Ammon's horn (tissue), 1 donor: ENCODE results near the gene DNAJC7.

Experiments used
- DNase-seq: peaks from one replicate; pipeline ENCODE4 v3.0.0-alpha.2; 2016; ENCODE audit warnings: low spot score

The DNAJC7 gene

DNA sequence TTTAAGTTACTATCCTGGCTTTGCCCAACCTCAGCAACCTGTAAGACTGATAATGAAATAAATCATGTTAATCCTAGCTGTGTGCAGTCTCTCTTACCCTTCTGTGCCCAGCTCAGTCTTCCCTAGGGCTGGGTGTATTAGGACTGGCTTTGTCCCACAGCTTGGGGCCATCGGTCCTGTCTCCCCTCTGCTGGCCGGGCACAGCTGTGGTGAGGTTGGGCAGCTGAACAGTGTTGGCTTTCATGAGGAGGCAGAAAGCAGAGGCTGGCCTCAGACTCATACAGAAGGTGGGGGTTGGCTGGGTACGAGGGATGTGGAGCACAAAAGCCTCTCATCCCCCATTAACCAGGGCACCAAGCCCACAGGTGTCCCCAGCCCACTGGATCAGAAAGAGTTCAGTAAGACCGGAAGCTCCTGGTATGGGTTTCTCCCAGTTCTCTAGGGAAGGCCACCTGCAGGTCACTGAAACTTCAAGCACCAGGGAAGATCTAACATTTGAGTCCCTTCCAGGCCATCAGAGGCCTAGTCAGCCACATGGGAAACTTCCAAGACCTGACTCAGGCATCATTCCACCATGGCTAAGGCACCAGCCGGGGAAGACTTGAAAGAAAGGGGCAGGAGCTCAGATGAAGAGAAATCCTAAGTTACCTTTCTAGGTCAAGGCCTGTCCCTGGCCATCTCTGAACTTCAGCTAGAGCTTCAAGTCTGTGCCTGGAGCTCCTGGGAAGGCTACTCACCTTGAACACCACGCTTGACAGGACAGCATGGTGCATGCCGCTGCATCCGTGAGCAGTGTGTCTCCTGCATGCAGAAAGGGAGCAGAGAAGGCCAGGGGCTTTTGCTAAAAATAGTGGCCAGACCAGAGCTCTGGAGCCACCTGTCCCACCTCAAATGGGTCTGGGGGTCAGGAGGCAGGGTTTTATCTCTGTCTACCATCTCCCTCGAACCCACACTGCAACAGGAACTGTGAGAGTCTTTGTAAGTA lies 41.8 kb downstream of the DNAJC7 start:
- peak; percentile 93 for DNase-seq

GRCh38 chr17:41974658-41975057 lies 42.6 kb downstream of the DNAJC7 start:
- no peak for DNase-seq

GRCh38 chr17:41974031-41974430 lies 43.2 kb downstream of the DNAJC7 start:
- DNase-seq = no peak

DNA sequence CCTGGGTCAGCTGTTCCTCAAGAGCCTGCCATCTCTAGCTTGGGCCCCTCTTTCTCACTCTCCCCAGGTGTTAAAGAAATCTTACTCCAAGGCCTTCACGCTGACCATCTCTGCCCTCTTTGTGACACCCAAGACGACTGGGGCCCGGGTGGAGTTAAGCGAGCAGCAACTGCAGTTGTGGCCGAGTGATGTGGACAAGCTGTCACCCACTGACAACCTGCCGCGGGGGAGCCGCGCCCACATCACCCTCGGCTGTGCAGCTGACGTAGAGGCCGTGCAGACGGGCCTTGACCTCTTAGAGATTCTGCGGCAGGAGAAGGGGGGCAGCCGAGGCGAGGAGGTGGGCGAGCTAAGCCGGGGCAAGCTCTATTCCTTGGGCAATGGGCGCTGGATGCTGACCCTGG lies 43.8 kb downstream of the DNAJC7 start:
- DNase-seq = no peak

GRCh38 chr17:41972571-41973407 lies 44.5 kb downstream of the DNAJC7 start:
- DNase-seq = no peak

DNA sequence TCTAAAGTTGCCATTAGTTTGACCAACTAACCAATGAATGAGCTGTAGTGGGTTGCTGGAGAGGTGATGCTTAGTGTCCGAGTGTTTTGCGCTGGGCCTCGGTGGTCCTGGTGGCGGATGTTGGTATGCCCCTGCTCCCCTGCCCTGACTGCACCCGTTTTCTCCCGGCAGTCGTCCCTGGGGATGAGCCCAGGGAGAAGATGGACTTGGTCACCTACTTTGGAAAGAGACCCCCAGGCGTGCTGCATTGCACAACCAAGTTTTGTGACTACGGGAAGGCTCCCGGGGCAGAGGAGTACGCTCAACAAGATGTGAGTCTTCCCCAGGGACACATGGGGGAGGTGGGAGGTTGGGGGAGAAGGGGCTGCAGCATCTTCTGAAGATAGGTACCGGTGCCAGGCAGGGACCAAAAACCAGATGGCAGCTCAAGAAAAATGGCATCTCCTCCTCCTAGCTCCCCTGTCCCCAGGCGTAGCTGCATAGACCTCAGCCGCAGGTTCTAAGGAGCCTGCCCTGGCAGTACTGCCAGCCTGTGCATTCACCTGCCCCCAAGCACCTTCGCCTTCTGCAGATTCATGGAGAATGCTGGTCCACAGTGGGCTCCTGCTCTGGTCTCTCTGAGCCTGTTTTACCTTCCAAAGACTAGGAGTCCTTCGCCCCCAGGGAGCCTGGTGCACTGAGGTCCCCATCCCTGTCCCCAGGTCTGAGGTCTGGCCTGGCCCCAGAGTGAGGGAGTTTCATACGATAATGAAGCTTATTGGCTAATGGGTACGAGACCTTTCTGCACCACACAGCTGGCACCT lies 45.3 kb downstream of the DNAJC7 start:
- DNase-seq = no peak

- no peak for DNase-seq
Observed at GRCh38 chr17:41970901-41971331, 46.3 kb downstream of the DNAJC7 start.

DNA sequence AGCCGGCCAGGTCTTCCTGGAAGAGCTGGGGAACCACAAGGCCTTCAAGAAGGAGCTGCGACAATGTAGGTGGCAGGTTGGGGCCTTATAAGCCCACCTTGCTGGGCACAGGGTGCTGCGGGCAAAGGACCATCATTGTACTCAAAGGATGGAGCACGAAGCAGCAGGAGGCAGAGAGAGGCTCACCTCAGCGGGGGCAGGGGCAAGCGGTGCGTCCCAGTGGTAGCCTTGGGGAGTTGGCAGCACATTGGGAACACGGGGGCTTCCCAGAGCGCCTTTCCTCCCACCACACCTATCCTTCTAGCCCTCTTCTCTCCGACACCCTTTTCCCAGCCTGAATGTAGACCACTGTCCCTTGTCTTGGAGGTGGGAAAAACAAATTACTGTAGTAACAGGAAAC lies 48.6 kb downstream of the DNAJC7 start:
- no peak for DNase-seq

- no peak for DNase-seq
Observed at GRCh38 chr17:41967921-41968578, 49.2 kb downstream of the DNAJC7 start.

DNA sequence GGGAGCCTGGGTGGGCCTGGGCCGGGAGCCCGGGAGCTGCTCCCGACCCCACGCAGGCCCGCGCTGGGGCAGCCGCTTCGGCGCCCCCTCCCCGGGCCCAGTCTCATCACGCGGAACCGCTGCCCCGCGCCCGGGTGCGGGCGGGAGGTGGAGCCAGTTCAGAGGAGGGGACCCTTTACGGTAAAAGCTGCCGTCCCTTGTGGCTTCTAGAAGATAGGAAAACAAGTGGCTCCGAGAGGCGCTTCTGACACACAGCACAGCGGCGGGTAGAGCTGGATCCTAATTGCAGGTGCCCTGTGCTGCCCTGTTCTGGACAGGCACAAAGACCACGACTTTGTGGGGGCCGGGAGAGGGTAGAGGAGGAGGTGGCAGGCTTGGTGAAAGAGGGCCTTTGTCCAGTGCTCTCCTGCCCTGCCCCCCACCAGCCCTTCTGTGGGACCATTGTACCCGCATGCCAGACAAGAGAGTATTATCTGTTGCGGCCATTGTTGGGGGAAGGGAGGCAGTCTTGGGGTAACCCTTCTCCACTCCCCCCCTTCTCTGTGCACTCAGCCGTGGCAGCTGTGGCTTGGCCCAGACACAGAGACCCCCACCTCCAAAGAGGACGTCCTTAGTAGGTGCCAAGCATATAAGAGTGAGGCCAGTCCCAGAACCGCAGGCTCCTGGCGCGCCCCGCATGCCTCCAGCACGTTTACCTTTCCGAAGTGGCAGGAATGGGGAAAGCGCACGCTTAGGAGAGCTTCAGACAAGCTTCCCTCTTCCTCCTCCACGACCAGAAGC lies 49.9 kb downstream of the DNAJC7 start:
- DNase-seq = peak; percentile 97

GRCh38 chr17:41966463-41967140 lies 50.6 kb downstream of the DNAJC7 start, which contains the start of gene CNP:
CNP (plus strand) TSS chr17:41966795; CDS start chr17:41966885, 90 bp downstream.
- peak; percentile 92 for DNase-seq

DNA sequence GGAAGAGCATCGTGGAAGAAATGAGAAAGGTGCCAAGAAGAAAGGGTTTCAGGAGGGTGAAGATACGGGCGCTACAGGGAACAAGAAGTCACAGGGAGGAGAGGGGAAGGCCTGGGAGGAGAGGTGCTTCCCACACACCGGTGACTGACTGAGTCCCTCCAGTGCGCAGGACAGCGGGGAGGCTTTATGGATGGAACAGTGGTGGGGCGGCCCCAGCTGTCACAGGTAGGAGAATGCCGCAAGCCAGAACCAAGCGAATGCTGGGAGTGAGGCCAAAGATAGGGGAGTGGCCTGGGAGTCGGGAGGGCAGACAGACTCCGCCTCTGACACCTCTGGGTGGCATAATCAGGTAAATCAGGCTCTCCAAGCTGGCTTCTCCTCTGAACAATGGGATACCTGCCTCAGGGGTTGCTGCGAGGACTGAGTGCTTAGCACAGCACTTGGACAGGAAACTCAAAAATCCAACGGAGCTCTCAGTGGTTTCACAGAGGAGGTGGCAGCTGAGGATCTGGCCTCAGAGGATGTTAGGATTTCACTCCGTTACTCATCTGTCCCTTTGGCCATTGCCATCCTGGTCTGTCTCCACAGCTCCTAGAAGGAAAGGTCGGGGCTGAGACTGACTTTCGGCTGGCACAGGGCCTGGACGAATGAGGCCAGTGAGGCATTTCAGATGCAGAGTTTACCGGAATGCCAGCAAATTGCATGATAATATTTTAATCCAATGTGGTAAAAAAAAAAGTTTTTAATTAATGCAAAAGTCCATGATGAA lies 51.4 kb downstream of the DNAJC7 start:
- peak; percentile 37 for DNase-seq

- DNase-seq = peak; percentile 91
Observed at GRCh38 chr17:41962768-41963434, 54.3 kb downstream of the DNAJC7 start.

- DNase-seq = no peak
Observed at GRCh38 chr17:41962111-41962510, 55.1 kb downstream of the DNAJC7 start.

DNA sequence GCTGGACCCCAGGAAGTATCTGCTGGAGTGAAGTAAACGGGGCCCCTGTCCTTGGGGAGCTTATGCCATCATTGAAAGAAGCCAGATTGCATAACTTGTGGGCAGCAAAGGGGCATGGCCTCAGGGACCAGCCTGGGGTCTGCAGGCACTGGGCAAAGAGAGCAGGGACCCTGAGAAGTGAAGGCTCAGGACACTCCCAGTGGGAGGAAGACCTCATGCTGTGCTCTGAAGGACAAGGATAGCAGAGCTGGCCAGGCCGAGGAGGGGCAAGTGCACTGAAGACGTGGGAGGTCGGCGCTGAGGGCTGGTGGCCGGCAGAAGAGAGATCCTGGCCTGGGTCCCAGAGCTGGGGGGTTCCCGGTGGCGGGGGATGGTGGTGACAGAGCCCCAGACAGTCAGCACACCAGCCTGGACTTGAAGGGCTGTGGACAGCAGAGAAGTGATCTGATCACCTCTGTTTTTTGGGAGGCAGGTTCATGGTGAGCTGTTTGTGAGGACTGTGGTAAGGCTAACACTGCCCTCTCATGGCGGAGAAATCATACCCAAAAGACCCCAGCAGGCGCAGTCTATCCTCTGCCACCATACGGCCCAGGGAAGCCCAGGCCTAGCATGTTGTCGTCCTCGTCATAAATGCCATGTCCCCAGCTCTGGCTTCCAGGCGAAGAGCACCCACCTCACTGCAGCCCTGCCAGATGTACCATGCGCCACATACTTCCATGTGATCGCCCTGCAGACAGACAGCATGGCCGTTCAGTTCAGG lies 57.7 kb downstream of the DNAJC7 start:
- DNase-seq = peak; percentile 71

GRCh38 chr17:41959030-41959335 lies 58.3 kb downstream of the DNAJC7 start:
- no peak for DNase-seq

DNA sequence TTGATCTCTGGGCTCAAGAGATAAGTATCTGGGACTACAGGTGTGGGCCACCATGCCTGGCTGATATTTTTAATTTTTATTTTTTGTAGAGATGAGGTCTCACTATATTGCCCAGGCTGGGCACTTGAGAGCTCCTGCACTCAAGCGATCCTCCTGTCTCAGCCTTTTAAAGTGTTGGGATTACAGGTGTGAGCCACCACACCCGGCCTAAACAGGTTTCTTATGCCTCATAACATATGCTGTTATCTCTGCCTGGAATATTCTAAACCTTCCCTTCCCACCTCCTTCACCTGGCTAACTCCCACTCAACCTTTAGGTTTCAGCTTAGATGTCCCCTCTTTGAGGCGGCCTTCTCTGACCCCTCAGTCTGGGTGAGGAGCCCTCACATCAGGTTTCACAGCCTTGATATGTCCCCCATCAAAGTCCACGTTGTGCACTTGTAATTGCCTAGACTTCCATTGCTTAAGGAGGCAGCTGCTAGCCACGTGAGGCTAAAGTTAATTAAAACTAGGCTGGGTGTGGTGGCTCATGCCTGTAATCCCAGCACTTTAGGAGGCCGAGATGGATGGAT lies 59.3 kb downstream of the DNAJC7 start:
- no peak for DNase-seq
